IMR-90 (cell line): ENCODE results near the gene IRF2BP2. TPM values are rescaled to one million over a fixed set of nuclear protein-coding genes. Genes with fewer than 3 reads are reported as not detected.

Experiments
- ATAC-seq: fragments of 200-7000 bp; cut with Tn5 transposase; 2 replicates; pipeline ENCODE4 v1.9.1; 2020; ENCODE audit warnings: low read depth, mild to moderate bottlenecking, moderate library complexity
- BruUV-seq: library from RNA; stranded (reverse); fragments of 400-500 nt; replicated peaks from 2 replicates; lab custom pipeline; 2021; lab: Mats Ljungman, UMichigan
- CTCF ChIA-PET: fragments of 300-600 bp; formaldehyde crosslinking; extraction: SDS; loops from one replicate; lab custom pipeline; 2021; ENCODE audit warnings: antibody characterized with exemption; lab: Yijun Ruan, JAX
- POLR2A ChIA-PET: fragments of 300-600 bp; sonication (Branson Sonifier 250); formaldehyde crosslinking; loops from one replicate; lab custom pipeline; 2022; ENCODE audit warnings: antibody characterized with exemption; ENCODE audit not compliant: unreplicated experiment; lab: Charles Lee
- DNase-seq: peaks from one replicate; pipeline ENCODE4 v3.0.0; 2013
- H2AFZ ChIP-seq: replicated peaks from 2 replicates; pipeline ENCODE3; 2013; ENCODE audit warnings: low read length, mild to moderate bottlenecking; ENCODE audit not compliant: poor library complexity
- H2AK5ac ChIP-seq: 2 replicates; pipeline ENCODE4 v1.6.1; 2013; ENCODE audit warnings: low read depth, low read length, inconsistent platforms
- H2AK9ac ChIP-seq: replicated peaks from 2 replicates; pipeline ENCODE3; 2013; ENCODE audit warnings: mild to moderate bottlenecking, low read depth, low read length, moderate library complexity; ENCODE audit not compliant: poor library complexity
- H2BK120ac ChIP-seq: 2 replicates; pipeline ENCODE4 v1.6.1; 2013; ENCODE audit warnings: low read depth, low read length, inconsistent platforms
- H2BK15ac ChIP-seq: 3 replicates; pipeline ENCODE4 v1.6.1; 2013; ENCODE audit warnings: low read depth, low read length, inconsistent platforms
- H2BK20ac ChIP-seq: 2 replicates; pipeline ENCODE4 v1.6.1; 2013; ENCODE audit warnings: low read depth, mild to moderate bottlenecking, inconsistent platforms, low read length, moderate library complexity
- H2BK5ac ChIP-seq: 2 replicates; pipeline ENCODE4 v1.6.1; 2013; ENCODE audit warnings: mild to moderate bottlenecking, low read depth, low read length, inconsistent platforms; ENCODE audit not compliant: poor library complexity, severe bottlenecking
- H3K14ac ChIP-seq: replicated peaks from 2 replicates; pipeline ENCODE4 v1.6.1; 2013; ENCODE audit warnings: low read depth, low read length, inconsistent platforms
- H3K18ac ChIP-seq: 2 replicates; pipeline ENCODE4 v1.6.1; 2013; ENCODE audit warnings: low read depth, low read length, control low read depth
- H3K23ac ChIP-seq: 2 replicates; pipeline ENCODE4 v1.6.1; 2013; ENCODE audit warnings: low read depth, low read length, inconsistent platforms
- H3K27ac ChIP-seq: 2 replicates; pipeline ENCODE4 v1.5.1; 2013; ENCODE audit warnings: mild to moderate bottlenecking, control low read depth, low read length; ENCODE audit not compliant: insufficient read depth
- H3K27me3 ChIP-seq: 2 replicates; pipeline ENCODE4 v1.6.1; 2013; ENCODE audit warnings: low read length; ENCODE audit not compliant: control insufficient read depth, insufficient read depth
- H3K36me3 ChIP-seq: 2 replicates; pipeline ENCODE4 v1.6.1; 2013; ENCODE audit warnings: low read length, mixed read lengths; ENCODE audit not compliant: control insufficient read depth, insufficient read depth
- H3K4ac ChIP-seq: 2 replicates; pipeline ENCODE4 v1.6.1; 2013; ENCODE audit warnings: low read depth, low read length, inconsistent platforms
- H3K4me1 ChIP-seq: 2 replicates; pipeline ENCODE4 v1.6.1; 2013; ENCODE audit warnings: low read length, mixed read lengths; ENCODE audit not compliant: control insufficient read depth, insufficient read depth
- H3K4me2 ChIP-seq: 2 replicates; pipeline ENCODE4 v1.6.1; 2013; ENCODE audit warnings: low read depth, mild to moderate bottlenecking, control low read depth, low read length, moderate library complexity
- H3K4me3 ChIP-seq: 2 replicates; pipeline ENCODE4 v1.5.1; 2013; ENCODE audit warnings: low read depth, mild to moderate bottlenecking, control low read depth, low read length, moderate library complexity; ENCODE audit not compliant: insufficient read depth
- H3K56ac ChIP-seq: 2 replicates; pipeline ENCODE4 v1.6.1; 2013; ENCODE audit warnings: low read length, inconsistent platforms; ENCODE audit not compliant: insufficient read depth; ENCODE audit errors: extremely low read depth
- H3K79me1 ChIP-seq, 2 experiments: 2 replicates each; pipeline ENCODE4 v1.6.1; 2013; ENCODE audit warnings: low read length in 2 of 2, inconsistent platforms in 1 of 2, low read depth in 1 of 2
- H3K9ac ChIP-seq: 2 replicates; pipeline ENCODE4 v1.6.1; 2013; ENCODE audit warnings: low read depth, low read length, control low read depth
- H3K9me1 ChIP-seq: 2 replicates; pipeline ENCODE4 v1.6.1; 2013; ENCODE audit warnings: low read length, inconsistent platforms; ENCODE audit not compliant: insufficient read depth
- H3K9me3 ChIP-seq: 2 replicates; pipeline ENCODE4 v1.6.1; 2013; ENCODE audit warnings: low read length; ENCODE audit not compliant: control insufficient read depth, insufficient read depth
- H4K20me1 ChIP-seq: 2 replicates; pipeline ENCODE4 v1.6.1; 2013; ENCODE audit warnings: low read length, inconsistent platforms; ENCODE audit not compliant: insufficient read depth
- H4K5ac ChIP-seq: 2 replicates; pipeline ENCODE4 v1.6.1; 2013; ENCODE audit warnings: mild to moderate bottlenecking, low read depth, low read length, control low read depth
- H4K8ac ChIP-seq, 2 experiments: 2 replicates each; pipeline ENCODE4 v1.6.1; 2013; ENCODE audit warnings: low read depth in 2 of 2, low read length in 2 of 2, control low read depth in 1 of 2, inconsistent platforms in 1 of 2
- H4K91ac ChIP-seq: 2 replicates; pipeline ENCODE4 v1.6.1; 2013; ENCODE audit warnings: low read depth, low read length, inconsistent platforms; ENCODE audit not compliant: insufficient read depth
- BHLHE40 ChIP-seq: fragments of 150-350 bp; IDR thresholded peaks from 2 replicates; pipeline ENCODE4 v1.6.1; 2016; ENCODE audit warnings: mild to moderate bottlenecking, low read depth, low read length
- CEBPB ChIP-seq: IDR thresholded peaks from 2 replicates; pipeline ENCODE4 v1.6.1; 2012; ENCODE audit warnings: low read depth, low read length, improper control_type of control experiment
- MAFK ChIP-seq: IDR thresholded peaks from 2 replicates; pipeline ENCODE4 v1.6.1; 2012; ENCODE audit warnings: low read depth, low read length, improper control_type of control experiment
- NFE2L2 ChIP-seq: fragments of 150-350 bp; IDR thresholded peaks from 2 replicates; pipeline ENCODE4 v1.6.1; 2016; ENCODE audit warnings: low read depth, mild to moderate bottlenecking, low read length
- RFX5 ChIP-seq: IDR thresholded peaks from 2 replicates; pipeline ENCODE4 v1.8.0; 2012; ENCODE audit warnings: low read depth, mild to moderate bottlenecking, low read length, moderate library complexity
- SMC3 ChIP-seq: fragments of 150-350 bp; IDR thresholded peaks from 2 replicates; pipeline ENCODE4 v1.6.1; 2016; ENCODE audit warnings: low read depth, mild to moderate bottlenecking, antibody characterized with exemption, low read length, moderate library complexity
- WGBS, 2 experiments: methylation state at CpG; one replicate each; pipeline versions ENCODE4 v1.1.5 to v1.1.7; 2013; ENCODE audit warnings: missing lambda C conversion rate in 2 of 2; ENCODE audit not compliant: insufficient read length in 1 of 2; ENCODE audit errors: extremely low coverage in 2 of 2; 5-methylcytosine and 5-hydroxymethylcytosine counted together
- dilution Hi-C: fragments of 300-500 bp; cut with HindIII; formaldehyde crosslinking; loops from one replicate; pipeline ENCODE4 v1.14.3; 2018; ENCODE audit warnings: low sequenced_read_pairs; ENCODE audit not compliant: unreplicated experiment
- in situ Hi-C: fragments of 300-500 bp; cut with MboI; formaldehyde crosslinking; loops from 3 replicates; pipeline ENCODE4 v1.14.3; 2019; ENCODE audit warnings: low sequenced_read_pairs, inconsistent platforms, mixed read lengths
- intact Hi-C: fragments of 100-400 bp; cut with micrococcal nuclease; formaldehyde crosslinking; loops from 2 replicates; pipeline ENCODE4 v1.10.0; 2022
- polyA plus RNA-seq, 3 experiments: library from polyadenylated mRNA; depleted of rRNA; stranded (reverse); fragments of >200 nt; gene quantifications; 2 replicates each; pipeline ENCODE4 v1.2.3, GENCODE V29; 2012; ENCODE audit warnings: low replicate concordance in 1 of 3
- total RNA-seq: library from RNA; depleted of rRNA; stranded (reverse); fragments of >200 nt; gene quantifications from 2 replicates; pipeline ENCODE4 v1.2.3, GENCODE V29; 2012

IRF2BP2 gene
- total and polyA plus RNA-seq, 2 of the 4 experiments (the other 2 are of a cell fraction), result 47.0 to 66.6 TPM

- Histone ChIP-seq H3K4ac (no peak overlapping the region), H3K18ac (no peak overlapping the region), H3K14ac (no peak overlapping the region), H2AK5ac (no peak overlapping the region), H2BK20ac (no peak overlapping the region), H2BK5ac (no peak overlapping the region), H3K36me3 (no peaks in the 10 kb centered on the region), H3K4me1 (peaks cover 3% of the 10 kb centered on the region), H4K20me1 (no peaks in the 10 kb centered on the region), H2BK120ac (no peak overlapping the region), H3K79me1 (no peaks in the 10 kb centered on the region), H4K91ac (no peak overlapping the region), H4K5ac (no peak overlapping the region), H2AK9ac (no peak overlapping the region), H3K4me3 (no peak overlapping the region), H3K27ac (no peak overlapping the region), H2AFZ (no peak overlapping the region), H3K56ac (no peak overlapping the region), H3K23ac (no peak overlapping the region), H3K4me2 (no peak overlapping the region), H3K9ac (no peak overlapping the region), H3K9me3 (no peaks in the 10 kb centered on the region), H2BK15ac (no peak overlapping the region), H4K8ac (no peak overlapping the region), H3K27me3 (peaks cover 4% of the 10 kb centered on the region; the same call in 1 of the 2 replicates), H3K9me1 (no peaks in the 10 kb centered on the region; the same call in 1 of the 2 replicates)
- ATAC-seq, result peak; percentile 27; the same call in 1 of the 2 replicates
- ChIA-PET POLR2A (no interaction called here), CTCF (no interaction called here)
- dilution Hi-C loops, result no loop called here
- in situ Hi-C loops, result no loop called here
- intact Hi-C loops, result no loop called here
- no peak for DNase-seq
- TF ChIP-seq BHLHE40 (no peak), RFX5 (no peak), NFE2L2 (no peak), MAFK (no peak), CEBPB (peak; percentile 47; the same call in 1 of the 2 replicates), SMC3 (no peak)
- BruUV-seq, result no TSS peak
- no CpG with 5 or more reads among the region's 2 CpGs for WGBS, 2 experiments
Observed at GRCh38 chr1:234573711-234574299, 36.2 kb downstream of the IRF2BP2 start.
